Tibial nerve (tissue), 3 donors: ENCODE data around the gene SYN1.
A peak's percentile ranks its signal among the peaks of the same experiment; 100 is the strongest.

Experiments
- POLR2A ChIP-seq, 2 donors: fragments of 450-650 bp; IDR thresholded peaks; one replicate each; pipeline ENCODE4 v1.6.1; 2017; ENCODE audit warnings: antibody characterized with exemption in 2 of 2, mild to moderate bottlenecking in 2 of 2, moderate library complexity in 2 of 2
- TF ChIP-seq, protein P1 (sequence below), 5 experiments: fragments of 200-600 bp in 3 of 5; fragments of 450-650 bp in 2 of 5; sonication (generic) in 3 of 5; IDR thresholded peaks; one replicate each; pipeline ENCODE4 v1.5.1; 2016 to 2019; ENCODE audit warnings: antibody characterized with exemption in 5 of 5, mild to moderate bottlenecking in 3 of 5, moderate library complexity in 2 of 5

DNA sequence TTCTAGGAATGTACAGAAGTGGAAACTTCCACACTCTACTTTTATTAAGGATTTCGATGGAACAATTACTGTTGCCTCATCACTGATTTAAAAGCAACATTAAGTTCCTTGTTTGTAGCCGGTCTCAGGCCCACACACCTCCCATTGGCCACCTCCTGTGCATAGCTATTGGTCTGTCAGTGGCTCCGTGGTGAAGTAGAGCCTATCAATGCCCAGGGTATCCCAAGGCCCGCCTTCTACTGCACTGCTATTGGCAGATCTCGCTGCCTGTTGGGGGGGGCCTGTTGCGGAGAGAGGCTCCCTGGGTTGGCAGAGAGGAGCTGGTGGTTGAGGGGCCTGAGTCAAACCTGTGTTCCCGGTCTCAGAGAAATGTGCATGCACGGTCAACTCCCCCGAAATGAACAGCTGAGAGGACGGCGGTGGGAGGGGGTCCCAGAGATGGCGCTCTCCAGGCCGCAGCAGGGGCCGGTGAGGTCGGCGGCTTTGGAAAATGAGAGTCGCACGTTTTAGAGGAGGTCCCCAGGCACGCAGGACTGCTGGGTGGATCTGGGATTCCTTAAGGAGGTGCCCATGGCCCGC lies 63.5 kb downstream of the SYN1 start:
- TF ChIP-seq, protein P1, sequence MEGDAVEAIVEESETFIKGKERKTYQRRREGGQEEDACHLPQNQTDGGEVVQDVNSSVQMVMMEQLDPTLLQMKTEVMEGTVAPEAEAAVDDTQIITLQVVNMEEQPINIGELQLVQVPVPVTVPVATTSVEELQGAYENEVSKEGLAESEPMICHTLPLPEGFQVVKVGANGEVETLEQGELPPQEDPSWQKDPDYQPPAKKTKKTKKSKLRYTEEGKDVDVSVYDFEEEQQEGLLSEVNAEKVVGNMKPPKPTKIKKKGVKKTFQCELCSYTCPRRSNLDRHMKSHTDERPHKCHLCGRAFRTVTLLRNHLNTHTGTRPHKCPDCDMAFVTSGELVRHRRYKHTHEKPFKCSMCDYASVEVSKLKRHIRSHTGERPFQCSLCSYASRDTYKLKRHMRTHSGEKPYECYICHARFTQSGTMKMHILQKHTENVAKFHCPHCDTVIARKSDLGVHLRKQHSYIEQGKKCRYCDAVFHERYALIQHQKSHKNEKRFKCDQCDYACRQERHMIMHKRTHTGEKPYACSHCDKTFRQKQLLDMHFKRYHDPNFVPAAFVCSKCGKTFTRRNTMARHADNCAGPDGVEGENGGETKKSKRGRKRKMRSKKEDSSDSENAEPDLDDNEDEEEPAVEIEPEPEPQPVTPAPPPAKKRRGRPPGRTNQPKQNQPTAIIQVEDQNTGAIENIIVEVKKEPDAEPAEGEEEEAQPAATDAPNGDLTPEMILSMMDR (IDR thresholded peaks at IDR 0.05), result peak in 2 of 5 experiments; percentile 8 to 24
- peak; percentile 82 to 91 for TF ChIP-seq POLR2A (IDR thresholded peaks at IDR 0.05)
